ENCODE results near the gene KCNQ1. TPM values are rescaled to one million over a fixed set of nuclear protein-coding genes. Genes with fewer than 3 reads are reported as not detected.

The KCNQ1 gene
- total RNA-seq, 1 donor from 2014 or later = 43.0 TPM

- DNase-seq (ENCODE audit: low spot score) = no peak
- intact Hi-C loops (cut with DNase I) = no loop called here
Observed at GRCh38 chr11:2450321-2451041, 5.7 kb downstream of the KCNQ1 start.

GRCh38 chr11:2451336-2451735 is 6.5 kb downstream of the KCNQ1 start:
- peak; percentile 68 for DNase-seq (ENCODE audit: low spot score)

GRCh38 chr11:2451916-2452315 is 7.1 kb downstream of the KCNQ1 start:
- peak; percentile 54 for DNase-seq (ENCODE audit: low spot score)
- intact Hi-C loops (cut with DNase I) = no loop called here

More at GRCh38 chr11:2451336-2451735, 6.5 kb downstream of the KCNQ1 start:
- intact Hi-C loops (cut with DNase I) = no loop called here

GRCh38 chr11:2452321-2453012 is 7.7 kb downstream of the KCNQ1 start:
- DNase-seq (ENCODE audit: low spot score) = peak; percentile 54
- intact Hi-C loops (cut with DNase I) = no loop called here

GRCh38 chr11:2453436-2453835 is 8.6 kb downstream of the KCNQ1 start:
- intact Hi-C loops (cut with DNase I) = no loop called here
- DNase-seq (ENCODE audit: low spot score) = peak; percentile 39

- peak; percentile 51 for DNase-seq (ENCODE audit: low spot score)
- intact Hi-C loops (cut with DNase I) = no loop called here
Observed at GRCh38 chr11:2458321-2458720, 13.5 kb downstream of the KCNQ1 start.

GRCh38 chr11:2459016-2459725 is 14.4 kb downstream of the KCNQ1 start:
- intact Hi-C loops (cut with DNase I) = no loop called here

GRCh38 chr11:2459796-2460531 is 15.2 kb downstream of the KCNQ1 start:
- intact Hi-C loops (cut with DNase I) = loop anchor here (2.0 kb wide), 2 partner anchors 51 to 157 kb away; partner anchors contain the start of gene TSPAN32

More at GRCh38 chr11:2459016-2459725, 14.4 kb downstream of the KCNQ1 start:
- DNase-seq (ENCODE audit: low spot score) = peak; percentile 74

GRCh38 chr11:2460540-2461252 is 15.9 kb downstream of the KCNQ1 start:
- intact Hi-C loops (cut with DNase I) = loop anchor here (2.0 kb wide), 2 partner anchors 50 to 158 kb away; partner anchors contain the start of gene TSPAN32
- peak; percentile 72 for DNase-seq (ENCODE audit: low spot score)

More at GRCh38 chr11:2459796-2460531, 15.2 kb downstream of the KCNQ1 start:
- peak; percentile 67 for DNase-seq (ENCODE audit: low spot score)

- DNase-seq (ENCODE audit: low spot score) = peak; percentile 82
Observed at GRCh38 chr11:2461253-2461955, 16.6 kb downstream of the KCNQ1 start.

GRCh38 chr11:2461956-2462542 is 17.2 kb downstream of the KCNQ1 start:
- intact Hi-C loops (cut with DNase I) = loop anchor here (2.0 kb wide), 2 partner anchors 49 to 159 kb away; partner anchors contain the start of gene TSPAN32
- DNase-seq (ENCODE audit: low spot score) = peak; percentile 66

More at GRCh38 chr11:2461253-2461955, 16.6 kb downstream of the KCNQ1 start:
- intact Hi-C loops (cut with DNase I) = loop anchor here (2.0 kb wide), 2 partner anchors 49 to 159 kb away; partner anchors contain the start of gene TSPAN32

- DNase-seq (ENCODE audit: low spot score) = peak; percentile 49
- intact Hi-C loops (cut with DNase I) = no loop called here
Observed at GRCh38 chr11:2462543-2462985, 17.8 kb downstream of the KCNQ1 start.

- intact Hi-C loops (cut with DNase I) = no loop called here
- DNase-seq (ENCODE audit: low spot score) = peak; percentile 90
Observed at GRCh38 chr11:2462986-2463765, 18.4 kb downstream of the KCNQ1 start.

- peak; percentile 78 for DNase-seq (ENCODE audit: low spot score)
- intact Hi-C loops (cut with DNase I) = no loop called here
Observed at GRCh38 chr11:2463766-2464277, 19.0 kb downstream of the KCNQ1 start.

- peak; percentile 39 for DNase-seq (ENCODE audit: low spot score)
- intact Hi-C loops (cut with DNase I) = no loop called here
Observed at GRCh38 chr11:2464451-2465165, 19.8 kb downstream of the KCNQ1 start.

Measured in cardiac septum (tissue), 1 donor.